K562 (cell line): ENCODE results near the gene MYO10. TPM values are rescaled to one million over a fixed set of nuclear protein-coding genes. Genes with fewer than 3 reads are reported as not detected.

Experiments used
- ATAC-seq: fragments of 200-7000 bp; cut with Tn5 transposase; 3 replicates; pipeline ENCODE4 v1.9.1; 2020; ENCODE audit warnings: moderate library complexity
- BruUV-seq: library from RNA; stranded (reverse); fragments of 400-500 nt; replicated peaks from 2 replicates; lab custom pipeline; 2021; lab: Mats Ljungman, UMichigan
- CTCF ChIA-PET: fragments of 300-600 bp; formaldehyde crosslinking; extraction: SDS; loops from one replicate; lab custom pipeline; 2021; ENCODE audit warnings: low intra/inter-chr PET ratio; lab: Yijun Ruan, JAX
- POLR2A ChIA-PET: fragments of 300-600, 350-650 bp; sonication (Branson Sonifier 250); formaldehyde crosslinking; extraction: SDS; loops from one replicate; lab custom pipeline; 2021; ENCODE audit warnings: antibody characterized with exemption, inconsistent platforms; lab: Yijun Ruan, JAX
- DNase-seq, 4 experiments: peaks; one replicate each; pipeline versions ENCODE4 v3.0.0 to v3.0.0-alpha.2; 2011 to 2018; ENCODE audit warnings: low spot score in 3 of 4, mixed read lengths in 3 of 4; ENCODE audit errors: extremely low read depth in 1 of 4
- FAIRE-seq: peaks from 2 replicates; lab custom pipeline; 2011; peaks lifted over from hg19 to GRCh38; lab: Jason Lieb, UNC
- H2AFZ ChIP-seq: 2 replicates; pipeline ENCODE4 v1.6.0; 2011; ENCODE audit warnings: low read depth, low read length, control low read depth, inconsistent platforms
- H3K27ac ChIP-seq: fragments of 200-600 bp; 3 replicates; pipeline ENCODE4 v1.8.0; 2011; ENCODE audit warnings: low read depth, mild to moderate bottlenecking, control low read depth, inconsistent platforms, low read length, moderate library complexity, mixed read lengths; ENCODE audit errors: extremely low read depth
- H3K27me3 ChIP-seq, 2 experiments: fragments of 300-600 bp in 1 of 2; 2 replicates in 1 of 2; 3 replicates in 1 of 2; pipeline versions ENCODE4 v1.6.0 to v1.8.0; 2011; ENCODE audit warnings: inconsistent platforms in 2 of 2, low read length in 2 of 2, mild to moderate bottlenecking in 1 of 2, mixed read lengths in 1 of 2, moderate library complexity in 1 of 2; ENCODE audit not compliant: control insufficient read depth in 2 of 2, insufficient read depth in 2 of 2
- H3K36me3 ChIP-seq: fragments of 300-600 bp; 3 replicates; pipeline ENCODE4 v1.8.0; 2011; ENCODE audit warnings: mild to moderate bottlenecking, low read length, inconsistent platforms; ENCODE audit not compliant: control insufficient read depth, insufficient read depth
- H3K4me1 ChIP-seq, 2 experiments: fragments of 200-600 bp in 1 of 2; replicated peaks in 1 of 2; 2 replicates in 1 of 2; 3 replicates in 1 of 2; pipeline versions ENCODE4 v1.5.1 to v1.8.0; 2011; ENCODE audit warnings: inconsistent platforms in 2 of 2, low read length in 2 of 2, mild to moderate bottlenecking in 1 of 2, mixed read lengths in 1 of 2, moderate library complexity in 1 of 2; ENCODE audit not compliant: control insufficient read depth in 2 of 2, insufficient read depth in 2 of 2
- H3K4me2 ChIP-seq: 2 replicates; pipeline ENCODE4 v1.6.1; 2011; ENCODE audit warnings: low read length, control low read depth, inconsistent platforms, mixed read lengths; ENCODE audit not compliant: insufficient read depth
- H3K4me3 ChIP-seq: fragments of 200-600 bp; sonication (generic), shearing (Covaris generic); 2 replicates; pipeline ENCODE4 v1.5.1; 2016; ENCODE audit warnings: control low read depth, inconsistent platforms
- H3K79me2 ChIP-seq: fragments of 200-600 bp; 3 replicates; pipeline ENCODE4 v1.8.0; 2011; ENCODE audit warnings: low read length, inconsistent platforms; ENCODE audit not compliant: control insufficient read depth, insufficient read depth
- H3K9ac ChIP-seq, 2 experiments: 2 replicates each; pipeline versions ENCODE4 v1.6.0 to v1.6.1; 2011; ENCODE audit warnings: low read depth in 2 of 2, low read length in 2 of 2, control low read depth in 1 of 2, inconsistent platforms in 1 of 2, mild to moderate bottlenecking in 1 of 2, mixed read lengths in 1 of 2; ENCODE audit not compliant: insufficient read depth in 1 of 2
- H3K9me1 ChIP-seq: one replicate; pipeline ENCODE4 v1.6.0; 2011; ENCODE audit warnings: inconsistent platforms, mild to moderate bottlenecking, low read length, moderate library complexity; ENCODE audit not compliant: control insufficient read depth, insufficient read depth
- H3K9me3 ChIP-seq: replicated peaks from 2 replicates; pipeline ENCODE4 v1.5.1; 2011; ENCODE audit warnings: low read depth, low read length, inconsistent platforms; ENCODE audit not compliant: control insufficient read depth, insufficient read depth
- H4K20me1 ChIP-seq: replicated peaks from 2 replicates; pipeline ENCODE4 v1.6.1; 2011; ENCODE audit warnings: low read length, inconsistent platforms, mixed read lengths; ENCODE audit not compliant: control insufficient read depth, insufficient read depth
- DLX4 ChIP-seq: fragments of 250-450 bp; sonication (Bioruptor Pico); IDR thresholded peaks from 2 replicates; pipeline ENCODE4 v1.6.1; 2021; ENCODE audit warnings: mild to moderate bottlenecking
- EP300 ChIP-seq: IDR thresholded peaks from 2 replicates; pipeline ENCODE4 v1.6.1; 2012; ENCODE audit warnings: low read length, improper control_type of control experiment
- GABPB1 ChIP-seq: sonication (generic); formaldehyde crosslinking; IDR thresholded peaks from 2 replicates; pipeline ENCODE4 v1.8.0; 2022; ENCODE audit warnings: mild to moderate bottlenecking, missing genetic modification reagents
- NCOR1 ChIP-seq: fragments of 450-650 bp; IDR thresholded peaks from 2 replicates; pipeline ENCODE4 v1.6.1; 2016; ENCODE audit warnings: mild to moderate bottlenecking, moderate library complexity
- NEUROD1 ChIP-seq: fragments of 150-350 bp; IDR thresholded peaks from 2 replicates; pipeline ENCODE4 v1.6.1; 2014; ENCODE audit warnings: borderline replicate concordance, low read length, low read depth; ENCODE audit not compliant: partially characterized antibody
- POLR2AphosphoS5 ChIP-seq: IDR thresholded peaks from 2 replicates; pipeline ENCODE4 v1.6.1; 2011; ENCODE audit warnings: mild to moderate bottlenecking, low read depth, low read length, moderate library complexity; ENCODE audit not compliant: control insufficient read depth, insufficient read depth
- PRPF4 ChIP-seq: fragments of 200-400 bp; formaldehyde crosslinking; IDR thresholded peaks from one replicate; pipeline ENCODE4 v1.6.1; 2017; ENCODE audit warnings: low read length, low read depth, mild to moderate bottlenecking; ENCODE audit not compliant: insufficient read depth, poor library complexity, severe bottlenecking
- PTRF ChIP-seq: fragments of 450-650 bp; IDR thresholded peaks from 2 replicates; pipeline ENCODE4 v1.6.1; 2016; ENCODE audit warnings: mild to moderate bottlenecking, missing genetic modification characterization, missing compliant biosample characterization
- SFPQ ChIP-seq: fragments of 200-400 bp; formaldehyde crosslinking; IDR thresholded peaks from 2 replicates; pipeline ENCODE4 v1.6.1; 2017; ENCODE audit warnings: mild to moderate bottlenecking, low read depth, low read length, moderate library complexity
- ZNF174 ChIP-seq: fragments of 250-450 bp; sonication (Bioruptor Pico); IDR thresholded peaks from 2 replicates; pipeline ENCODE4 v1.4.0; 2020; ENCODE audit warnings: mild to moderate bottlenecking
- ZNF584 ChIP-seq: fragments of 200-800 bp; sonication (Bioruptor generic); IDR thresholded peaks from 2 replicates; pipeline ENCODE4 v1.6.1; 2016; ENCODE audit warnings: low read depth, mild to moderate bottlenecking, missing genetic modification characterization, missing compliant biosample characterization
- ZNF778 ChIP-seq: fragments of 450-650 bp; formaldehyde crosslinking; IDR thresholded peaks from 2 replicates; pipeline ENCODE4 v1.4.0; 2020; ENCODE audit warnings: mild to moderate bottlenecking, moderate library complexity
- WGBS: fragments of 100-300 bp; shearing (Covaris generic); methylation state at CpG from one replicate; pipeline ENCODE4 v1.1.6; 2016; ENCODE audit warnings: low coverage, mixed read lengths; ENCODE audit not compliant: insufficient coverage; ENCODE audit errors: missing lambda C conversion rate; 5-methylcytosine and 5-hydroxymethylcytosine counted together
- in situ Hi-C: fragments of 300-500 bp; cut with MboI; formaldehyde crosslinking; loops from 4 replicates; pipeline ENCODE4 v1.15.0; 2018; ENCODE audit warnings: inconsistent platforms, mixed read lengths
- intact Hi-C: fragments of 100-400 bp; cut with micrococcal nuclease; formaldehyde crosslinking; loops from 2 replicates; pipeline ENCODE4 v1.14.2; 2022
- polyA plus RNA-seq, 8 experiments: library from polyadenylated mRNA; depleted of rRNA in 4 of 8; stranded (reverse) in 5 of 8; unstranded in 3 of 8; fragments of >200 nt; fragmentation: Nextera tagmentation in 2 of 8; fragmentation: Illumina TruSeq in 1 of 8; extraction: Ambion mirVana in 2 of 8; extraction: Trizol in 1 of 8; gene quantifications; 2 replicates each; pipeline versions ENCODE4 v1.2.1 to v1.2.3, GENCODE V29; 2011 to 2014; ENCODE audit warnings: inconsistent platforms in 1 of 8, missing spikeins in 1 of 8
- total RNA-seq, 7 experiments: library from RNA; depleted of rRNA in 6 of 7; stranded (reverse); fragments of >200 nt in 6 of 7; fragmentation: Illumina TruSeq in 2 of 7; extraction: Trizol in 2 of 7; gene quantifications; 2 replicates each; pipeline versions ENCODE4 v1.2.1 to v1.2.3, GENCODE V29; 2011 to 2021; ENCODE audit warnings: low replicate concordance in 1 of 7
- TF ChIP-seq, protein P1 (sequence below), 2 experiments: fragments of 450-650 bp; IDR thresholded peaks; 2 replicates each; pipeline ENCODE4 v1.6.1; 2018; ENCODE audit warnings: mild to moderate bottlenecking in 2 of 2, low read depth in 1 of 2; ENCODE audit not compliant: partially characterized antibody in 2 of 2
- TF ChIP-seq, protein P2 (sequence below): fragments of 450-650 bp; formaldehyde crosslinking; IDR thresholded peaks from 2 replicates; pipeline ENCODE4 v1.4.0; 2022; ENCODE audit warnings: mild to moderate bottlenecking, moderate library complexity

MYO10 gene
- total and polyA plus RNA-seq, 9 of the 15 experiments (the other 6 are each of a cell fraction or from before 2014, with no cell fraction given) = 0.04 to 0.24 TPM; not detected in 7

DNA sequence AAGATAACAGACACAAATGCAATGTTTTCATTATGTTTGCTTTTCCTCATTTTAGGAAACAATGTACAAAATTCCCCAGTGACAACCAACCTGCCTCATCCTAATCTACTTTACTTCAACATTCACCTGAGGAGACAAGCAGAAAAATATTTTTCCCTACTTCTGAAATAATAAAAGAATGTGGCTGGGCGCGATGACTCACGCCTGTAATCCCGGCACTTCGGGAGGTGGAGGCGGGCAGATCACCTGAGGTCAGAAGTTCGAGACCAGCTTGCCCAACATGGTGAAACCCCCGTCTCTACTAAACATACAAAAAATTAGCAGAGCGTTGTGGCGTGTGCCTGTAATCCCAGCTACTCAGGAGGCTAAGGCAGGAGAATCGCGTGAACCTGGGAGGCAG is 36.9 kb downstream of the MYO10 start (continued):
- TF ChIP-seq, protein P1, sequence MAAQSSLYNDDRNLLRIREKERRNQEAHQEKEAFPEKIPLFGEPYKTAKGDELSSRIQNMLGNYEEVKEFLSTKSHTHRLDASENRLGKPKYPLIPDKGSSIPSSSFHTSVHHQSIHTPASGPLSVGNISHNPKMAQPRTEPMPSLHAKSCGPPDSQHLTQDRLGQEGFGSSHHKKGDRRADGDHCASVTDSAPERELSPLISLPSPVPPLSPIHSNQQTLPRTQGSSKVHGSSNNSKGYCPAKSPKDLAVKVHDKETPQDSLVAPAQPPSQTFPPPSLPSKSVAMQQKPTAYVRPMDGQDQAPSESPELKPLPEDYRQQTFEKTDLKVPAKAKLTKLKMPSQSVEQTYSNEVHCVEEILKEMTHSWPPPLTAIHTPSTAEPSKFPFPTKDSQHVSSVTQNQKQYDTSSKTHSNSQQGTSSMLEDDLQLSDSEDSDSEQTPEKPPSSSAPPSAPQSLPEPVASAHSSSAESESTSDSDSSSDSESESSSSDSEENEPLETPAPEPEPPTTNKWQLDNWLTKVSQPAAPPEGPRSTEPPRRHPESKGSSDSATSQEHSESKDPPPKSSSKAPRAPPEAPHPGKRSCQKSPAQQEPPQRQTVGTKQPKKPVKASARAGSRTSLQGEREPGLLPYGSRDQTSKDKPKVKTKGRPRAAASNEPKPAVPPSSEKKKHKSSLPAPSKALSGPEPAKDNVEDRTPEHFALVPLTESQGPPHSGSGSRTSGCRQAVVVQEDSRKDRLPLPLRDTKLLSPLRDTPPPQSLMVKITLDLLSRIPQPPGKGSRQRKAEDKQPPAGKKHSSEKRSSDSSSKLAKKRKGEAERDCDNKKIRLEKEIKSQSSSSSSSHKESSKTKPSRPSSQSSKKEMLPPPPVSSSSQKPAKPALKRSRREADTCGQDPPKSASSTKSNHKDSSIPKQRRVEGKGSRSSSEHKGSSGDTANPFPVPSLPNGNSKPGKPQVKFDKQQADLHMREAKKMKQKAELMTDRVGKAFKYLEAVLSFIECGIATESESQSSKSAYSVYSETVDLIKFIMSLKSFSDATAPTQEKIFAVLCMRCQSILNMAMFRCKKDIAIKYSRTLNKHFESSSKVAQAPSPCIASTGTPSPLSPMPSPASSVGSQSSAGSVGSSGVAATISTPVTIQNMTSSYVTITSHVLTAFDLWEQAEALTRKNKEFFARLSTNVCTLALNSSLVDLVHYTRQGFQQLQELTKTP (IDR thresholded peaks at IDR 0.05; ENCODE audit: low read depth in 1 of 2, partially characterized antibody in 2 of 2) = no peak
- no peak for TF ChIP-seq ZNF174
- TF ChIP-seq EP300 = no peak
- TF ChIP-seq SFPQ = no peak

- Histone ChIP-seq H3K27me3 (peaks cover 8 to 19% of the 10 kb centered on the region in 2 experiments; a peak in 3 of 5 replicates), H3K9ac (no peak overlapping the region), H3K9me3 (no peaks in the 10 kb centered on the region), H3K4me3 (no peak overlapping the region), H3K36me3 (no peaks in the 10 kb centered on the region), H3K4me2 (no peak overlapping the region), H3K4me1 (peaks cover 0 to 7% of the 10 kb centered on the region in 2 experiments; a peak in 2 of 5 replicates), H3K79me2 (no peaks in the 10 kb centered on the region), H3K27ac (no peak overlapping the region), H4K20me1 (no peaks in the 10 kb centered on the region), H2AFZ (no peak overlapping the region), H3K9me1 (no peaks in the 10 kb centered on the region)
- intact Hi-C loops = no loop called here
- FAIRE-seq (no peak), DNase-seq (no peak), ATAC-seq (no peak)
- in situ Hi-C loops = no loop called here
- 0% methylated on average over 6 of the region's 6 CpGs for WGBS
- no TSS peak for BruUV-seq
- CTCF ChIA-PET = interaction anchor here (0.7 kb wide), 1 partner anchor 1843 kb away, joined by 3 read pairs; no protein-coding TSS in a partner anchor
- POLR2A ChIA-PET = no interaction called here
- TF ChIP-seq, protein P2, sequence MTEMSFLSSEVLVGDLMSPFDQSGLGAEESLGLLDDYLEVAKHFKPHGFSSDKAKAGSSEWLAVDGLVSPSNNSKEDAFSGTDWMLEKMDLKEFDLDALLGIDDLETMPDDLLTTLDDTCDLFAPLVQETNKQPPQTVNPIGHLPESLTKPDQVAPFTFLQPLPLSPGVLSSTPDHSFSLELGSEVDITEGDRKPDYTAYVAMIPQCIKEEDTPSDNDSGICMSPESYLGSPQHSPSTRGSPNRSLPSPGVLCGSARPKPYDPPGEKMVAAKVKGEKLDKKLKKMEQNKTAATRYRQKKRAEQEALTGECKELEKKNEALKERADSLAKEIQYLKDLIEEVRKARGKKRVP (CRISPR knock-in tag) = no peak
- TF ChIP-seq DLX4 (CRISPR knock-in tag) = no peak
- TF ChIP-seq PTRF = no peak
- no peak for TF ChIP-seq GABPB1 (CRISPR knock-in tag)
- TF ChIP-seq ZNF778 (CRISPR knock-in tag) = no peak
- TF ChIP-seq NEUROD1 = no peak
- TF ChIP-seq PRPF4 = no peak
- TF ChIP-seq POLR2AphosphoS5 = no peak
- no peak for TF ChIP-seq ZNF584
- TF ChIP-seq NCOR1 = no peak
These were observed 38.3 kb downstream of the MYO10 start for GRCh38 chr5:16897800-16898199.
